Measurements from ENCODE around the gene CRELD2. TPM values are rescaled to one million over a fixed set of nuclear protein-coding genes. Genes with fewer than 3 reads are reported as not detected.
A peak's percentile ranks its signal among the peaks of the same experiment; 100 is the strongest.

CRELD2 gene
- polyA plus RNA-seq, 2 of the 4 experiments (the other 2 are of a cell fraction), result 15.1 to 18.7 TPM

DNA sequence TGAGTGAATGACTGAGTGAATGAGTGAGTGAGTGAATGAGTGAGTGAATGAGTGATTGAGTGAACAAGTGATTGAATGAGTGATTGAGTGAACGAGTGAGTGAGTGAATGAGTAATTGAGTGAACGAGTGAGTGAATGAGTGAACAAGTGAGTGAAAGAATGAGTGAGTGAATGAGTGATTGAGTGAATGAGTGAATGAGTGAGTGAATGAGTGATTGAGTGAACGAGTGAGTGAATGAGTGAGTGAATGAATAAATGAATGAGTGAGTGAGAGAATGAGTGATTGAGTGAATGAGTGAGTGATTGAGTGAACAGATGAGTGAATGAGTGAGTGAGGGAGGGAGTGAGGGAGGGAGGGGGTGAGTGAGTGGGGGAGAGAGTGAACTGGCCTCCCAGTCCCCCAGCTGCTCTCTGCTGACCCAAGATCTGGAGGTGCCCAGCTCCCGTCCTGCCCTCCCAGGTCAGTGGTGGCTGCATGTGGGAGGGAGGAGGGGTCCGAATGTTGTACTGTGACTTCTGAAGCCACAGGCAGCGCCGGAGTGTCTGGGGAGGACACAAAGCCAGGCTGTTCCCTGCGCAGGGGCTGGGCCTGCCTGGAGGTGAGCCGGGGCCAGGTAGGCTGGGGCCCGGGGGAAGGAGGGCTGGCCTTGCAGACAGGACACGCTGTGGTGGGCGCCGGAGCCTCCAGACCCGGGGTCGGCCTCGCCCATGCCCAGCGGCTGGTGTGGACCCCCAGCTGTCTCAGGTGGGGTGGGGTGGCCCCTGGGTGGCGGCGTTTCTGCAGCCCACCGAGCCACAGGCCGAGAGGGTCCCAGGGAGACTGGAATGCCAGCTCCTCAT lies 24.4 kb downstream of the CRELD2 start:
- CTCF ChIA-PET, result interaction anchor here (1.3 to 1.6 kb wide), 2 partner anchors 9 to 88 kb away, joined by 3 read pairs; no protein-coding TSS in a partner anchor
- FAIRE-seq, result no peak
- peak overlapping the region; percentile 94 to 97; a peak in 4 of 6 replicates for H3K27ac ChIP-seq
- peak overlapping the region; percentile 56; the same call in 1 of the 3 replicates for H3K4me3 ChIP-seq
- POLR2A ChIA-PET, result no interaction called here
- peak; percentile 36 to 39; a peak in 3 of 6 replicates for ATAC-seq
- 71% methylated on average over 6 of the region's 21 CpGs for WGBS (ENCODE audit: missing lambda C conversion rate)
- H3K4me2 ChIP-seq, result peak overlapping the region; percentile 91
- H3K9me3 ChIP-seq, result no peaks in the 10 kb centered on the region
- no peak for TF ChIP-seq ZNF302 (CRISPR knock-in tag; IDR thresholded peaks at IDR 0.05)
- TF ChIP-seq JUNB (IDR thresholded peaks at IDR 0.05), result no peak
- TF ChIP-seq KDM1A (IDR thresholded peaks at IDR 0.05; ENCODE audit: low read depth), result no peak
- no peak for TF ChIP-seq SMC3 (IDR thresholded peaks at IDR 0.05)
- TF ChIP-seq HOXA7 (CRISPR knock-in tag; IDR thresholded peaks at IDR 0.05), result no peak
- TF ChIP-seq BHLHE40 (IDR thresholded peaks at IDR 0.05; ENCODE audit: low read depth, low read length), result no peak
- no peak for TF ChIP-seq HOXB5 (CRISPR knock-in tag; IDR thresholded peaks at IDR 0.05)
- TF ChIP-seq, protein P1, sequence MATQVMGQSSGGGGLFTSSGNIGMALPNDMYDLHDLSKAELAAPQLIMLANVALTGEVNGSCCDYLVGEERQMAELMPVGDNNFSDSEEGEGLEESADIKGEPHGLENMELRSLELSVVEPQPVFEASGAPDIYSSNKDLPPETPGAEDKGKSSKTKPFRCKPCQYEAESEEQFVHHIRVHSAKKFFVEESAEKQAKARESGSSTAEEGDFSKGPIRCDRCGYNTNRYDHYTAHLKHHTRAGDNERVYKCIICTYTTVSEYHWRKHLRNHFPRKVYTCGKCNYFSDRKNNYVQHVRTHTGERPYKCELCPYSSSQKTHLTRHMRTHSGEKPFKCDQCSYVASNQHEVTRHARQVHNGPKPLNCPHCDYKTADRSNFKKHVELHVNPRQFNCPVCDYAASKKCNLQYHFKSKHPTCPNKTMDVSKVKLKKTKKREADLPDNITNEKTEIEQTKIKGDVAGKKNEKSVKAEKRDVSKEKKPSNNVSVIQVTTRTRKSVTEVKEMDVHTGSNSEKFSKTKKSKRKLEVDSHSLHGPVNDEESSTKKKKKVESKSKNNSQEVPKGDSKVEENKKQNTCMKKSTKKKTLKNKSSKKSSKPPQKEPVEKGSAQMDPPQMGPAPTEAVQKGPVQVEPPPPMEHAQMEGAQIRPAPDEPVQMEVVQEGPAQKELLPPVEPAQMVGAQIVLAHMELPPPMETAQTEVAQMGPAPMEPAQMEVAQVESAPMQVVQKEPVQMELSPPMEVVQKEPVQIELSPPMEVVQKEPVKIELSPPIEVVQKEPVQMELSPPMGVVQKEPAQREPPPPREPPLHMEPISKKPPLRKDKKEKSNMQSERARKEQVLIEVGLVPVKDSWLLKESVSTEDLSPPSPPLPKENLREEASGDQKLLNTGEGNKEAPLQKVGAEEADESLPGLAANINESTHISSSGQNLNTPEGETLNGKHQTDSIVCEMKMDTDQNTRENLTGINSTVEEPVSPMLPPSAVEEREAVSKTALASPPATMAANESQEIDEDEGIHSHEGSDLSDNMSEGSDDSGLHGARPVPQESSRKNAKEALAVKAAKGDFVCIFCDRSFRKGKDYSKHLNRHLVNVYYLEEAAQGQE (IDR thresholded peaks at IDR 0.05), result no peak
- TF ChIP-seq CBX2 (IDR thresholded peaks at IDR 0.05; ENCODE audit: borderline replicate concordance, low read depth), result no peak
- TF ChIP-seq FOXS1 (CRISPR knock-in tag; IDR thresholded peaks at IDR 0.05), result no peak
- TF ChIP-seq RAD21 (conservative IDR thresholded peaks at IDR 0.05 in 1 of 2, IDR thresholded peaks at IDR 0.05 in 1 of 2), result no peak
- no peak for TF ChIP-seq RFX5 (IDR thresholded peaks at IDR 0.05)
- no peak for TF ChIP-seq HEYL (CRISPR knock-in tag; IDR thresholded peaks at IDR 0.05)
- TF ChIP-seq EHMT2 (IDR thresholded peaks at IDR 0.05; ENCODE audit: low read depth), result no peak
- TF ChIP-seq, protein P2, sequence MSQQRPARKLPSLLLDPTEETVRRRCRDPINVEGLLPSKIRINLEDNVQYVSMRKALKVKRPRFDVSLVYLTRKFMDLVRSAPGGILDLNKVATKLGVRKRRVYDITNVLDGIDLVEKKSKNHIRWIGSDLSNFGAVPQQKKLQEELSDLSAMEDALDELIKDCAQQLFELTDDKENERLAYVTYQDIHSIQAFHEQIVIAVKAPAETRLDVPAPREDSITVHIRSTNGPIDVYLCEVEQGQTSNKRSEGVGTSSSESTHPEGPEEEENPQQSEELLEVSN (IDR thresholded peaks at IDR 0.05; ENCODE audit: borderline replicate concordance, low read depth), result no peak
- TF ChIP-seq RCOR1 (IDR thresholded peaks at IDR 0.05; ENCODE audit: low read depth, low read length), result no peak
- TF ChIP-seq MAZ (IDR thresholded peaks at IDR 0.05; ENCODE audit: borderline replicate concordance, low read depth, low read length), result no peak
- H3K4me1 ChIP-seq, result peaks cover 14% of the 10 kb centered on the region; the same call in 2 of the 3 replicates
- peak in 1 of 2 experiments; percentile 51 for DNase-seq (ENCODE audit: low read depth in 1 of 2, low spot score in 1 of 2)

DNA sequence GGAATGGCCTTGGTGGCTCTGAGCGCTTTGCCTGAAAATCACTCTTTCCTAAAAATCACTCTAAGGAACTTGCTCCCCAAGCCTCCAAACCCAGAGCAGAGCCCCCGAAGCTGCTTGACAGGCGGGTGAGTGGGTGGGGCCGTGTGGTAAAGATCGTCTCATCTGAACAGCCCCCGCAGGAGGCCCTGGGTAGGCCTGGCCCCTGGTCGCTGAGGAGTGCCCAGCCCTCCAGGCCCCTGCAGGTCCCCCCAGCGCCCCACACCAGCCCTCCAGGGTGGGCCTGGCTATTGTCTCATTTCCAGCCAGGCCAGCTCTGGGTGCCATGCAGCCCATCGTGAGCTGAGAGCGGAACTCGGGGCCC lies 25.0 kb downstream of the CRELD2 start:
- CTCF ChIA-PET, result interaction anchor here (1.3 to 1.6 kb wide), 2 partner anchors 10 to 87 kb away, joined by 3 read pairs; no protein-coding TSS in a partner anchor
- TF ChIP-seq EHMT2 (IDR thresholded peaks at IDR 0.05; ENCODE audit: low read depth) (no peak), CBX2 (IDR thresholded peaks at IDR 0.05; ENCODE audit: borderline replicate concordance, low read depth) (no peak), FOXS1 (CRISPR knock-in tag; IDR thresholded peaks at IDR 0.05) (no peak), KDM1A (IDR thresholded peaks at IDR 0.05; ENCODE audit: low read depth) (no peak), CEBPB (IDR thresholded peaks at IDR 0.05) (no peak), TP53 (CRISPR knock-in tag; IDR thresholded peaks at IDR 0.05) (no peak), ZSCAN20 (CRISPR knock-in tag; IDR thresholded peaks at IDR 0.05) (no peak), RNF2 (IDR thresholded peaks at IDR 0.05; ENCODE audit: borderline replicate concordance, low read depth) (no peak), POLR2AphosphoS2 (conservative IDR thresholded peaks at IDR 0.05; ENCODE audit: low read length) (no peak), POLR2A (IDR thresholded peaks at IDR 0.05; ENCODE audit: low read length) (no peak), JUNB (IDR thresholded peaks at IDR 0.05) (no peak), EHF (CRISPR knock-in tag; IDR thresholded peaks at IDR 0.05) (no peak), MYC (IDR thresholded peaks at IDR 0.05; ENCODE audit: borderline replicate concordance, low read length) (no peak), RAD21 (conservative IDR thresholded peaks at IDR 0.05 in 1 of 2, IDR thresholded peaks at IDR 0.05 in 1 of 2) (no peak), HEYL (CRISPR knock-in tag; IDR thresholded peaks at IDR 0.05) (no peak)
- TF ChIP-seq, protein P3, sequence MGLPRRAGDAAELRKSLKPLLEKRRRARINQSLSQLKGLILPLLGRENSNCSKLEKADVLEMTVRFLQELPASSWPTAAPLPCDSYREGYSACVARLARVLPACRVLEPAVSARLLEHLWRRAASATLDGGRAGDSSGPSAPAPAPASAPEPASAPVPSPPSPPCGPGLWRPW (IDR thresholded peaks at IDR 0.05), result no peak
- TF ChIP-seq, protein P4, sequence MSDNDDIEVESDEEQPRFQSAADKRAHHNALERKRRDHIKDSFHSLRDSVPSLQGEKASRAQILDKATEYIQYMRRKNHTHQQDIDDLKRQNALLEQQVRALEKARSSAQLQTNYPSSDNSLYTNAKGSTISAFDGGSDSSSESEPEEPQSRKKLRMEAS (IDR thresholded peaks at IDR 0.05), result no peak
- TF ChIP-seq, protein P5, sequence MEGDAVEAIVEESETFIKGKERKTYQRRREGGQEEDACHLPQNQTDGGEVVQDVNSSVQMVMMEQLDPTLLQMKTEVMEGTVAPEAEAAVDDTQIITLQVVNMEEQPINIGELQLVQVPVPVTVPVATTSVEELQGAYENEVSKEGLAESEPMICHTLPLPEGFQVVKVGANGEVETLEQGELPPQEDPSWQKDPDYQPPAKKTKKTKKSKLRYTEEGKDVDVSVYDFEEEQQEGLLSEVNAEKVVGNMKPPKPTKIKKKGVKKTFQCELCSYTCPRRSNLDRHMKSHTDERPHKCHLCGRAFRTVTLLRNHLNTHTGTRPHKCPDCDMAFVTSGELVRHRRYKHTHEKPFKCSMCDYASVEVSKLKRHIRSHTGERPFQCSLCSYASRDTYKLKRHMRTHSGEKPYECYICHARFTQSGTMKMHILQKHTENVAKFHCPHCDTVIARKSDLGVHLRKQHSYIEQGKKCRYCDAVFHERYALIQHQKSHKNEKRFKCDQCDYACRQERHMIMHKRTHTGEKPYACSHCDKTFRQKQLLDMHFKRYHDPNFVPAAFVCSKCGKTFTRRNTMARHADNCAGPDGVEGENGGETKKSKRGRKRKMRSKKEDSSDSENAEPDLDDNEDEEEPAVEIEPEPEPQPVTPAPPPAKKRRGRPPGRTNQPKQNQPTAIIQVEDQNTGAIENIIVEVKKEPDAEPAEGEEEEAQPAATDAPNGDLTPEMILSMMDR (IDR thresholded peaks at IDR 0.05), result no peak
- TF ChIP-seq, protein P6, sequence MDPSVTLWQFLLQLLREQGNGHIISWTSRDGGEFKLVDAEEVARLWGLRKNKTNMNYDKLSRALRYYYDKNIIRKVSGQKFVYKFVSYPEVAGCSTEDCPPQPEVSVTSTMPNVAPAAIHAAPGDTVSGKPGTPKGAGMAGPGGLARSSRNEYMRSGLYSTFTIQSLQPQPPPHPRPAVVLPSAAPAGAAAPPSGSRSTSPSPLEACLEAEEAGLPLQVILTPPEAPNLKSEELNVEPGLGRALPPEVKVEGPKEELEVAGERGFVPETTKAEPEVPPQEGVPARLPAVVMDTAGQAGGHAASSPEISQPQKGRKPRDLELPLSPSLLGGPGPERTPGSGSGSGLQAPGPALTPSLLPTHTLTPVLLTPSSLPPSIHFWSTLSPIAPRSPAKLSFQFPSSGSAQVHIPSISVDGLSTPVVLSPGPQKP (IDR thresholded peaks at IDR 0.05; ENCODE audit: low read depth, low read length), result no peak

More for the DNA sequence above, 25.0 kb downstream of the CRELD2 start:
- H3K4me3 ChIP-seq, result peak overlapping the region; percentile 56
- H3K27ac ChIP-seq, result peak overlapping the region; percentile 94 to 97
- ATAC-seq, result peak in 1 of 2 experiments; percentile 27; a peak in 3 of 6 replicates
- POLR2A ChIA-PET, result no interaction called here
- no CpG with 5 or more reads among the region's 11 CpGs for WGBS (ENCODE audit: missing lambda C conversion rate)
- no peak for DNase-seq (ENCODE audit: low read depth in 1 of 2, low spot score in 1 of 2)
- peak overlapping the region; percentile 91 for H3K4me2 ChIP-seq
- no peaks in the 10 kb centered on the region for H3K9me3 ChIP-seq
- FAIRE-seq, result no peak
- peaks cover 17% of the 10 kb centered on the region for H3K4me1 ChIP-seq

All from A549 (cell line).